Keratinocyte (primary cell): ENCODE results near the gene IL1RAPL2.

Experiments used
- CTCF ChIP-seq, 3 experiments: IDR thresholded peaks in 1 of 3; conservative IDR thresholded peaks in 1 of 3; optimal IDR thresholded peaks in 1 of 3; 2 replicates in 2 of 3; 3 replicates in 1 of 3; pipeline versions ENCODE3 to v1.5.1; 2011; ENCODE audit warnings: low read length in 3 of 3, mild to moderate bottlenecking in 3 of 3, moderate library complexity in 2 of 3, control low read depth in 1 of 3, inconsistent platforms in 1 of 3; ENCODE audit not compliant: insufficient read depth in 2 of 3; ENCODE audit errors: extremely low read depth in 1 of 3
- EZH2 ChIP-seq: IDR thresholded peaks from one replicate; pipeline ENCODE4 v1.6.1; 2012; ENCODE audit warnings: inconsistent platforms, mild to moderate bottlenecking, low read length, moderate library complexity

GRCh38 chrX:104659005-104659744, 93.2 kb downstream of the IL1RAPL2 start:
- no peak for TF ChIP-seq CTCF (optimal IDR thresholded peaks at IDR 0.05 in 1 of 3, IDR thresholded peaks at IDR 0.05 in 1 of 3, conservative IDR thresholded peaks at IDR 0.05 in 1 of 3; ENCODE audit: extremely low read depth in 1 of 3, insufficient read depth in 2 of 3, low read length in 3 of 3)
- no peak for TF ChIP-seq EZH2
